HG02610 (cell line): ENCODE data around the gene CTDSPL.
A peak's percentile ranks its signal among the peaks of the same experiment; 100 is the strongest.
"Not testable (repeated sequence)": the region's sequence is repeated elsewhere in the genome, so short reads cannot be mapped to it uniquely, and the experiment has no call there.

Source experiments
- ATAC-seq: cut with Tn5 transposase; IDR thresholded peaks from one replicate; pipeline ENCODE4 v1.9.1; 2021; ENCODE audit warnings: mild to moderate bottlenecking, moderate library complexity; ENCODE audit not compliant: unreplicated experiment

Gene CTDSPL

GRCh38 chr3:37984051-37984450, 122.4 kb downstream of the CTDSPL start:
- no peak for ATAC-seq

- no peak for ATAC-seq
Observed at GRCh38 chr3:37984596-37984995, 122.9 kb downstream of the CTDSPL start.

GRCh38 chr3:37985637-37986320, 124.1 kb downstream of the CTDSPL start:
- ATAC-seq: no peak

- no peak for ATAC-seq
Observed at GRCh38 chr3:37986479-37987314, 125.0 kb downstream of the CTDSPL start.

- no peak for ATAC-seq
Observed at GRCh38 chr3:37987315-37987697, 125.6 kb downstream of the CTDSPL start.

GRCh38 chr3:37987751-37988179, 126.1 kb downstream of the CTDSPL start:
- ATAC-seq: no peak

GRCh38 chr3:37988376-37988775, 126.7 kb downstream of the CTDSPL start:
- not testable (repeated sequence) for ATAC-seq

GRCh38 chr3:37988931-37989525, 127.3 kb downstream of the CTDSPL start:
- ATAC-seq: no peak

GRCh38 chr3:37989821-37990480, 128.3 kb downstream of the CTDSPL start:
- ATAC-seq: no peak

- no peak for ATAC-seq
Observed at GRCh38 chr3:37990527-37990926, 128.8 kb downstream of the CTDSPL start, which contains the start of gene VILL. Gene VILL (plus strand): TSS chr3:37990786. CDS start chr3:37993673, 2,887 bp downstream.

- ATAC-seq: no peak
Observed at GRCh38 chr3:37991109-37991508, 129.4 kb downstream of the CTDSPL start.

- no peak for ATAC-seq
Observed at GRCh38 chr3:37991823-37992222, 130.1 kb downstream of the CTDSPL start.

GRCh38 chr3:37992271-37993066, 130.8 kb downstream of the CTDSPL start:
- ATAC-seq: no peak

- ATAC-seq: no peak
Observed at GRCh38 chr3:37993067-37993455, 131.4 kb downstream of the CTDSPL start.

GRCh38 chr3:37993460-37993819, 131.8 kb downstream of the CTDSPL start:
- no peak for ATAC-seq

- ATAC-seq: peak; percentile 60
Observed at GRCh38 chr3:37993820-37994638, 132.3 kb downstream of the CTDSPL start.

- no peak for ATAC-seq
Observed at GRCh38 chr3:37994639-37994972, 132.9 kb downstream of the CTDSPL start.

GRCh38 chr3:37995652-37996641, 134.3 kb downstream of the CTDSPL start:
- no peak for ATAC-seq
